WTC11 (cell line): Measurements from ENCODE around the gene ESR2.

ENCODE experiments used
- FOXP4 ChIP-seq: sonication (generic); formaldehyde crosslinking; IDR thresholded peaks from 2 replicates; pipeline ENCODE4 v1.8.0; 2022; ENCODE audit warnings: mild to moderate bottlenecking, missing genetic modification reagents
- JUN ChIP-seq: sonication (generic); formaldehyde crosslinking; IDR thresholded peaks from 2 replicates; pipeline ENCODE4 v1.8.0; 2023; ENCODE audit warnings: mild to moderate bottlenecking, missing genetic modification reagents
- TEAD4 ChIP-seq: sonication (generic); formaldehyde crosslinking; IDR thresholded peaks from 2 replicates; pipeline ENCODE4 v1.8.0; 2022; ENCODE audit warnings: mild to moderate bottlenecking, missing genetic modification reagents
- TF ChIP-seq, protein P1 (sequence below): fragments of 200-600 bp; IDR thresholded peaks from 2 replicates; pipeline ENCODE4 v1.8.0; 2022; ENCODE audit warnings: antibody characterized with exemption

DNA sequence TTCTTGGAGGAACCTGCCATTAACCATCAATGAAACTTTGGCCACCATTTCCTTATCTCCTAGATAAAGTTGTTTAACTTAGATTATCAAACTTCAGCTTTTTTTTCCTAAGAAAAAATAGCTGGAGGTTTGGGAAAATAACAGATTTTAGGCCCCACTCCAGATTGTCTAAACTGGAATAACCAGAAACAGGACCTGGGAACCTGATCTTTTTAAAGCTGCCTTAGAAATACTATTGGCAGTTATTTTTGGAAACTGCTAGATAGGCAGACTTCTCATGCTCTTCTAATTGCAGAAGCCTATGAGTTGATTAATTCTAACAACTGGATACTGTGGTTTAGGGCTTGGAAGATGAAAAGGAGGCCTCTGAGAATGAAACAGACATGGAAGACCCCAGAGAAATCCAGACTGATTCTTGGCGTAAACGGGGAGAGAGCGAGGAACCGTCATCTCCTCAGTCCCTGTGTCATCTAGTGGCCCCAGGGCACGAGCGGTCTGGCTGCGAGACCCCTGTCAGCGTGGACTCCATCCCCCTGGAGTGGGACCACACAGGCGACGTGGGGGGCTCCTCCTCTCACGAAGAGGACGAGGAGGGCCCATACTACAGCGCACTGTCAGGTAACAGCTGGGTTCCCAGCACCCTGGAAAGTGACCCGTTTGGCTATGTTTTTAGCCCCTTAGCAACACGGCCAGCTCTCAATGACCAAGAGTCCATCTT lies 80.2 kb downstream of the ESR2 start:
- TF ChIP-seq TEAD4 (no peak), FOXP4 (CRISPR knock-in tag) (no peak), JUN (CRISPR knock-in tag) (no peak)
- TF ChIP-seq, protein P1, sequence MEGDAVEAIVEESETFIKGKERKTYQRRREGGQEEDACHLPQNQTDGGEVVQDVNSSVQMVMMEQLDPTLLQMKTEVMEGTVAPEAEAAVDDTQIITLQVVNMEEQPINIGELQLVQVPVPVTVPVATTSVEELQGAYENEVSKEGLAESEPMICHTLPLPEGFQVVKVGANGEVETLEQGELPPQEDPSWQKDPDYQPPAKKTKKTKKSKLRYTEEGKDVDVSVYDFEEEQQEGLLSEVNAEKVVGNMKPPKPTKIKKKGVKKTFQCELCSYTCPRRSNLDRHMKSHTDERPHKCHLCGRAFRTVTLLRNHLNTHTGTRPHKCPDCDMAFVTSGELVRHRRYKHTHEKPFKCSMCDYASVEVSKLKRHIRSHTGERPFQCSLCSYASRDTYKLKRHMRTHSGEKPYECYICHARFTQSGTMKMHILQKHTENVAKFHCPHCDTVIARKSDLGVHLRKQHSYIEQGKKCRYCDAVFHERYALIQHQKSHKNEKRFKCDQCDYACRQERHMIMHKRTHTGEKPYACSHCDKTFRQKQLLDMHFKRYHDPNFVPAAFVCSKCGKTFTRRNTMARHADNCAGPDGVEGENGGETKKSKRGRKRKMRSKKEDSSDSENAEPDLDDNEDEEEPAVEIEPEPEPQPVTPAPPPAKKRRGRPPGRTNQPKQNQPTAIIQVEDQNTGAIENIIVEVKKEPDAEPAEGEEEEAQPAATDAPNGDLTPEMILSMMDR: no peak
